ENCODE measurements around the gene PLK5.
"Not testable (repeated sequence)": the region's sequence is repeated elsewhere in the genome, so short reads cannot be mapped to it uniquely, and the experiment has no call there.

PLK5 gene

DNA sequence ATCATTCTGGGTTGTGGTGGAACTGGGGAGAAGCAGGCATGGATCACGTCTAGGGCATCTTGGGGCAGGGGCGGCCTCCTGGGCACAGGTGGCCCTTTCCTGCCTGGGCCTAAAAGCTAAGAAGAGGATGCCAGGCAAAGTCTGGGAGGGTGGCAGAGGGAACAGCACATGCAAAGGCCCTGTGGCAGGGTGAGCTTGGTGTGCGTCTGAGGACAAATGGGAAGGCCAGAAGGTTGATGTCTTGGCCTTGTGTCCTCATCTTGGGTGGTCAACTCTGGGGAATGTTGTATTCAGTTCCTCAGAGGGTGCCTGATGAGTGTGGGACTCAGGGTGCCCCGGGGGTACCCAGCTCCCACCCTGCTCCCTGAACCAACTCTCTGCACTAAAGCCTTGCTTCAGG lies 5.4 kb upstream of the PLK5 start:
- DNase-seq (ENCODE audit: low read depth) = no peak
- no peak overlapping the region for H3K4me3 ChIP-seq (ENCODE audit: low read depth, low read length)
- TF ChIP-seq, protein P1, sequence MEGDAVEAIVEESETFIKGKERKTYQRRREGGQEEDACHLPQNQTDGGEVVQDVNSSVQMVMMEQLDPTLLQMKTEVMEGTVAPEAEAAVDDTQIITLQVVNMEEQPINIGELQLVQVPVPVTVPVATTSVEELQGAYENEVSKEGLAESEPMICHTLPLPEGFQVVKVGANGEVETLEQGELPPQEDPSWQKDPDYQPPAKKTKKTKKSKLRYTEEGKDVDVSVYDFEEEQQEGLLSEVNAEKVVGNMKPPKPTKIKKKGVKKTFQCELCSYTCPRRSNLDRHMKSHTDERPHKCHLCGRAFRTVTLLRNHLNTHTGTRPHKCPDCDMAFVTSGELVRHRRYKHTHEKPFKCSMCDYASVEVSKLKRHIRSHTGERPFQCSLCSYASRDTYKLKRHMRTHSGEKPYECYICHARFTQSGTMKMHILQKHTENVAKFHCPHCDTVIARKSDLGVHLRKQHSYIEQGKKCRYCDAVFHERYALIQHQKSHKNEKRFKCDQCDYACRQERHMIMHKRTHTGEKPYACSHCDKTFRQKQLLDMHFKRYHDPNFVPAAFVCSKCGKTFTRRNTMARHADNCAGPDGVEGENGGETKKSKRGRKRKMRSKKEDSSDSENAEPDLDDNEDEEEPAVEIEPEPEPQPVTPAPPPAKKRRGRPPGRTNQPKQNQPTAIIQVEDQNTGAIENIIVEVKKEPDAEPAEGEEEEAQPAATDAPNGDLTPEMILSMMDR (IDR thresholded peaks at IDR 0.05; ENCODE audit: control insufficient read depth, extremely low read depth, insufficient read depth) = no peak

DNA sequence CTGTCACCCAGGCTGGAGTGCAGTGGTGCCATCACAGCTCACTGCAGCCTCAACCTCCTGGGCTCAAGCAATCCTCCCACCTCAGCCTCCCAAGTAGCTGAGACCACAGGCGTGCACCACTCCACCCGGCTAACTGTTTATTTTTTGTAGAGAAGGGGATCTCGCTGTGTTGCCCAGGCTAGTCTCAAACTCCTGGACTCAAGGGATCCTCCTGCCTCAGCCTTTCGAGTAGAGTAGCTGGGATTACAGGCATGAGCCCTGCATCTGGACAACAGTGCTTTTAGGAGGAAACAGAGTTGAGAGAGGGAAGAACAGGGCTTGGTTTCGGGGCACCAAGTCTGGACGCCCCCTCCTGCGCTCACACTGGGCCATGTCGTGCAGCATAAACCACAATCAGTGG lies 4.1 kb upstream of the PLK5 start:
- not testable (repeated sequence) for DNase-seq (ENCODE audit: low read depth); H3K4me3 ChIP-seq (ENCODE audit: low read depth, low read length)

DNA sequence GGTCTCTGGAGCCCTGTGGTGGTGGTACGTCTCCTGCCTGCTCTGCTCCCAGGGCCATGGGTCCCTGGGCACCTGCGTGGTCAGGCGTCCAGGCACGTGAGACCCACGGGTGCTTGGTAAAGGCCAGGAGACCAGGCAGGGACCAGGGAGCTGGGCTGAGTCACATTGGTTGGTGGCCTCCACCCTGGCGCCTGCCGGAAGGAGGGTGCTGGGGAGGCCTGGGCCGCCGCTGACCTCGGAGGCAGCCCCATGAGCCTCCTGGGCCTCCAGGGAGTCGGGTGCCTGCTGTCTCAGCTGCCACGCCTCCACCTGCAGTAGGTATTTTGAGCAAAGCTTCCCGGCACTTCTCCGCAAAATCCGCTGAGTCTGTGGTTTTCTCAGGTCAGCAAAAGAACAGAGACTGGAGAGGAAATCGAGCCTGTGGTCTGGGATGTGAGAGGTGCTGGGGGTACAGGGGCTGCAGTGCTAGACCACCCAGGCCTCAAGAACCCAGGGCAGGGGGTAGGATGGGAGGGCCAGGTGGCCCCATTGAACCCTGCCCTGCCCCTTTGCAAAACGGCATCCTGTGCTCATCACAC lies 3.6 kb upstream of the PLK5 start:
- no peak overlapping the region for H3K4me3 ChIP-seq (ENCODE audit: low read depth, low read length)
- TF ChIP-seq, protein P1 (IDR thresholded peaks at IDR 0.05; ENCODE audit: control insufficient read depth, extremely low read depth, insufficient read depth) = no peak
- no peak for DNase-seq (ENCODE audit: low read depth)

DNA sequence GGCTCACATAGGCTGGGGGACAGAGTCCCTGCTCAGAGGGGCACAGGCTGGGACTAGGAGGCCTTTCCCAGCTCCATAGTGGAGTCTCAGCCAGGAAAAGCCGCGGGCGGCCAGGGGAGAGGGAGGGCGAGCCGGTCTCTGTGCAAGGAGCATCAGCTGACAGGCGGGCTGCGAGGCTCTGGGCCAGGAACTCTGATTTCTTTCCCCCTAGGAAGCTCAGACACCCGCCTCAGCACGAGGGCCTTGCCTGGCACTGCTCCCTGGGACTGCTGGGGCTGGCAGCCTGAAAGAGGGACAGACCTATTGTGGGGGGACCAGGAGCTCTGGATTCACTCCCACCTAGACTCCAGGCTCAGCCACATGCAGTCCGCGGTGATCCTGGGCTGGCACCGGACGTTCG lies 2.2 kb upstream of the PLK5 start:
- no peak overlapping the region for H3K4me3 ChIP-seq (ENCODE audit: low read depth, low read length)
- TF ChIP-seq, protein P1 (IDR thresholded peaks at IDR 0.05; ENCODE audit: control insufficient read depth, extremely low read depth, insufficient read depth) = no peak
- no peak for DNase-seq (ENCODE audit: low read depth)

DNA sequence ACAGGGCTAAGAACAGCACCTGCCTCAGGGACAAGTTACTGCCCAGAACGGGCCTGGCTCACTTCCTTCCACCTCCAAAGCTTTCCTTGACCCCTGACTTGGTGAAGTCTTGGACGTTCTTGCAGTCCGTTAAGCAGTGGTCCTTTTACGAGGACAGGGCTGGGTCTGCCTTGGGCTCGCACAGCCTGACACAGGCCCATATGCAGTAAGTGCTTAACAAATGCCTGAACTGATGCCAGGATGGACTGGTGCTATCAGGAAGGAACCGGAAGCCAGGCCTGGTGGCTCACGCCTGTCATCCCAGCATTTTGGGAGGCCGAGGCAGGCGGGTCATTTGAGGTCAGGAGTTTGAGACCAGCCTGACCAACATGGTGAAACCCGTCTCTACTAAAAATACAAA lies 1.8 kb upstream of the PLK5 start:
- DNase-seq (ENCODE audit: low read depth) = no peak
- H3K4me3 ChIP-seq (ENCODE audit: low read depth, low read length) = no peak overlapping the region

DNA sequence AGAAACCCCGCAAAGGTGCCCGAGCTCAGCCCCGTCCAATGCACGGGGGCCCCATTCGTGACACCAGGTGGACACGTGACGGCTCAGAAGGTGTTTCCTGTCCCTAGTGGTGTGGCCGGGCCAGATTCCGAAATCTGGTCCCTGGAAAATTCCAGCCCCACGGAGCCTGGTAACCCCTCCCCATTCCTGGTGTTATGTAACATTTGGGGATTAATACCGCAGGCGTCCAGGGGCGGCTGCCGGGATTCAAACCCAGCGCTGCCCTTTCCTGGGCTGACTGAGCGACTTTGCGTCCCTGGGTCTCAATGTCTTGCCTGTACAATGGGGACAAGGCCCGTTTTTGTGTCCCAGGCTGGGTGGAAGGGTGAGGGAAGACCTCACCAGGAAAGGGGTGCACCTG lies 1.0 kb upstream of the PLK5 start:
- no peak overlapping the region for H3K4me3 ChIP-seq (ENCODE audit: low read depth, low read length)
- no peak for DNase-seq (ENCODE audit: low read depth)
- TF ChIP-seq, protein P1 (IDR thresholded peaks at IDR 0.05; ENCODE audit: control insufficient read depth, extremely low read depth, insufficient read depth) = no peak

More for the DNA sequence above, 1.8 kb upstream of the PLK5 start:
- TF ChIP-seq, protein P1 (IDR thresholded peaks at IDR 0.05; ENCODE audit: control insufficient read depth, extremely low read depth, insufficient read depth) = no peak

DNA sequence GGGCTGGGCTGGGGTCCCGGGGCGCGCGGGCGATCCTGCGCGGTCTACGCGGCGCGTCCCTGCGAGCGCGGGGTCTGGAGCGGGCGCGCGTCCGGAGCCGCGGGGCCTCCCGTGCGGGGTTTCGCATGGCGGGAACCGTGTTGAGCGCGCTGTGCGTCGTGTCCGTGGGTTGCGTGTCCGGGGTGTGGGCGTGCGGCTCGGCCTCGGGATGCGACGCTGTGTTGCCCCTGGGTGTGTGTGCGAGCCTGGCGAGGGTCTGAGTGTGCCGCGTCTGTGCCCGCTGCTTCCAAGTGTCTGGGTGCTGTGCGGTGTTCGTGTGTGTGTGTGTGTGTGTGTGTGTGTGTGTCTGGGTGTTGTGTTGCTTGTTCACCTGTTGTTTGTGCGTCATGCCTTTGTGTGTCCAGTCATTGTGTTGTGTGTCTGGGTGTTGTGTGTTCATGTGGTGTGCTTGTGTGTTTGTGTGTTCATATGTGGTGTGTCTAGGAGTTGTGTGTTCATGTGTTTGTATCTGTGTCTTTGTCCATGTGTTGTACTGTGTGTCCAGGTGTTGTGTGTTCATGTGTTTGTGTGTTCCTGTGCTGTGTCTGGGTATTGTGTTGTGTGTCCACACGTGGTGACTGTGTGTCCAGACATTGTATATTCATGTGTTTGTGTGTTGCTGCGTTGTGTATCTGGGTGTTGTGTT lies 552 bp downstream of the PLK5 start:
- DNase-seq (ENCODE audit: low read depth) = no peak
- no peak overlapping the region for H3K4me3 ChIP-seq (ENCODE audit: low read depth, low read length)
- TF ChIP-seq, protein P1 (IDR thresholded peaks at IDR 0.05; ENCODE audit: control insufficient read depth, extremely low read depth, insufficient read depth) = no peak
